ENCODE data around the gene RFPL4A. TPM values are rescaled to one million over a fixed set of nuclear protein-coding genes. Genes with fewer than 3 reads are reported as not detected.
"Not testable (repeated sequence)": the region's sequence is repeated elsewhere in the genome, so short reads cannot be mapped to it uniquely, and the experiment has no call there.

The RFPL4A gene
- total RNA-seq, 1 experiment from 2014 or later: not detected

DNA sequence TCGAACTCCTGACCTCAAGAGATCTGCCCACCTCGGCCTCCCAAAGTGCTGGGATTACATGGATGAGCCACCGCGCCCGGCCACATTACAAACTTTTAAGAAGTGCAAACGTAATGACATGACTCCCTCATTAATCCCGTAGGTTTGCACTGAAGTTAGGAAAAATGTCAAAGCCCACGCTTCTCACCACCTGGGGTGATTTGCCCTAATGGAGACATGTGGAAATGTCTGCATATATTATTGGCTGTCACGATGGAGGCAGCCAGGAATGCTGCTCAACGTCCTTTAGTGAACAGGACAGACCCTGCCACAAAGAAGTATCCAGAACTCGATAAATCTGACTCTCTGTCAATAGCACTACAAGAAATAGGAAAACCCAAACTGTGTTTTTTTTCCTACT lies 41.6 kb upstream of the RFPL4A start:
- Histone ChIP-seq H3K9ac (ENCODE audit: extremely low read depth, insufficient read length, low read length) (no peak overlapping the region), H3K27ac (ENCODE audit: insufficient read length, low read depth, low read length) (no peak overlapping the region), H4K91ac (ENCODE audit: insufficient read length, low read depth, low read length) (no peak overlapping the region), H3K18ac (ENCODE audit: insufficient read length, low read depth, low read length) (no peak overlapping the region), H3K56ac (ENCODE audit: insufficient read length, low read depth, low read length) (no peak overlapping the region), H2AFZ (ENCODE audit: low read length) (no peak overlapping the region), H4K8ac (replicated peaks; ENCODE audit: insufficient read length, low read depth, low read length) (no peak overlapping the region), H3K27me3 (ENCODE audit: insufficient read depth, low read length) (no peaks in the 10 kb centered on the region), H3K4ac (ENCODE audit: low read depth, low read length) (no peak overlapping the region), H3K14ac (ENCODE audit: insufficient read depth, low read length) (no peak overlapping the region), H2BK12ac (ENCODE audit: insufficient read length, low read depth, low read length) (no peak overlapping the region), H3T11ph (ENCODE audit: low read length) (no peak overlapping the region), H4K5ac (ENCODE audit: insufficient read length, low read depth, low read length) (no peak overlapping the region), H3K79me1 (ENCODE audit: insufficient read depth, low read depth, low read length, poor library complexity, severe bottlenecking) (no peaks in the 10 kb centered on the region), H2AK5ac (ENCODE audit: insufficient read length, low read length) (no peak overlapping the region), H2BK20ac (ENCODE audit: low read depth, low read length, poor library complexity, severe bottlenecking) (no peak overlapping the region), H3K4me2 (ENCODE audit: insufficient read depth, insufficient read length, low read length) (no peak overlapping the region), H3K79me2 (ENCODE audit: insufficient read depth, low read length) (no peaks in the 10 kb centered on the region), H3K9me3 (ENCODE audit: control insufficient read depth, low read depth, low read length) (peaks cover 85% of the 10 kb centered on the region), H3K4me1 (ENCODE audit: insufficient read depth, low read length) (no peaks in the 10 kb centered on the region), H2BK120ac (ENCODE audit: low read depth, low read length, poor library complexity, severe bottlenecking) (no peak overlapping the region), H3K23ac (ENCODE audit: insufficient read length, low read depth, low read length) (no peak overlapping the region), H4K20me1 (ENCODE audit: control insufficient read depth, insufficient read depth, insufficient read length) (no peaks in the 10 kb centered on the region), H3K23me2 (ENCODE audit: insufficient read length, low read depth, low read length, poor library complexity, severe bottlenecking) (no peaks in the 10 kb centered on the region), H2BK15ac (ENCODE audit: low read depth, low read length) (no peak overlapping the region), H2BK5ac (ENCODE audit: insufficient read length, low read length) (no peak overlapping the region)
- DNase-seq: no peak
- Mint-ChIP-seq H3K27ac (no peak overlapping the region), H3K4me1 (no peaks in the 10 kb centered on the region), H3K9me3 (peaks cover 89 to 94% of the 10 kb centered on the region in 2 experiments), H3K27me3 (ENCODE audit: low read depth) (peaks cover 10% of the 10 kb centered on the region), H3K4me3 (no peak overlapping the region), H3K36me3 (ENCODE audit: insufficient read depth in 1 of 3, low read depth in 3 of 3) (peaks cover 14 to 40% (median 15%) of the 10 kb centered on the region in 3 experiments)
- TF ChIP-seq, protein P1, sequence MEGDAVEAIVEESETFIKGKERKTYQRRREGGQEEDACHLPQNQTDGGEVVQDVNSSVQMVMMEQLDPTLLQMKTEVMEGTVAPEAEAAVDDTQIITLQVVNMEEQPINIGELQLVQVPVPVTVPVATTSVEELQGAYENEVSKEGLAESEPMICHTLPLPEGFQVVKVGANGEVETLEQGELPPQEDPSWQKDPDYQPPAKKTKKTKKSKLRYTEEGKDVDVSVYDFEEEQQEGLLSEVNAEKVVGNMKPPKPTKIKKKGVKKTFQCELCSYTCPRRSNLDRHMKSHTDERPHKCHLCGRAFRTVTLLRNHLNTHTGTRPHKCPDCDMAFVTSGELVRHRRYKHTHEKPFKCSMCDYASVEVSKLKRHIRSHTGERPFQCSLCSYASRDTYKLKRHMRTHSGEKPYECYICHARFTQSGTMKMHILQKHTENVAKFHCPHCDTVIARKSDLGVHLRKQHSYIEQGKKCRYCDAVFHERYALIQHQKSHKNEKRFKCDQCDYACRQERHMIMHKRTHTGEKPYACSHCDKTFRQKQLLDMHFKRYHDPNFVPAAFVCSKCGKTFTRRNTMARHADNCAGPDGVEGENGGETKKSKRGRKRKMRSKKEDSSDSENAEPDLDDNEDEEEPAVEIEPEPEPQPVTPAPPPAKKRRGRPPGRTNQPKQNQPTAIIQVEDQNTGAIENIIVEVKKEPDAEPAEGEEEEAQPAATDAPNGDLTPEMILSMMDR (conservative IDR thresholded peaks at IDR 0.05): no peak
- WGBS (ENCODE audit: extremely low coverage, insufficient read length, low lambda C conversion rate): no CpG with 5 or more reads among the region's 11 CpGs

DNA sequence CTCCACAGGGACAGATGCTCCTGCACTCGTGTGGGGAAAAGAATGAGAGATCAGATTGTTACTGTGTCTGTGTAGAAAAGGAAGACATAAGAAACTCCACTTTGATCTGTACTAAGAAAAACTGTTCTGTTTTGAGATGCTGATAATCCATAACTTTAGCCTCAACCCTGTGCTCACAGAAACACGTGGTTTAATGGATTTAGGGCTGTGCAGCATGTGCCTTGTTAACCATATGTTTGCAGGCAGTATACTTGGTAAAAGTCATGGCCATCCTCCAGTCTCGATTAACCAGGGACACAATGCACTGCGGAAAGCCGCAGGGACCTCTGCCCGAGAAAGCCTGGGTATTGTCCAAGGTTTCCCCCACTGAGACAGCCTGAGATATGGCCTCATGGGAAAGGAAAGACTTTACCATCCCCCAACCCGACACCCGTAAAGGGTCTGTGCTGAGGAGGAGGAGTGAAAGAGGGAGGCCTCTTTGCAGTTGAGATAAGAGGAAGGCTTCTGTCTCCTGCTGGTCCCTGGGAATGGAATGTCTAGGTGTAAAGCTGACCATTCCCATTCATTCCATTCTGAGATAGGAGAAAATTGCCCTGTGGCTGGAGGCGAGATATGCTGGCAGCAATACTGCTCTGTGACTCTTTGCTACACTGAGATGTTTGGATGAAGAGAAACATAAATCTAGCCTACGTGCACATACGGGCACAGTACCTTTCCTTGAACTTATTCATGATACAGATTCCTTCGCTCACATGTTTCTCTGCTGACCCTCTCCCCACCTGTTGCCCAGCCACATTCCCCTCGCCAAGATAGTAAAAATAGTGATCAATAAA lies 40.8 kb upstream of the RFPL4A start:
- H3K27me3 ChIP-seq (ENCODE audit: insufficient read depth, low read length); H3K27ac ChIP-seq (ENCODE audit: insufficient read length, low read depth, low read length); H2BK20ac ChIP-seq (ENCODE audit: low read depth, low read length, poor library complexity, severe bottlenecking); H3K4me1 Mint-ChIP-seq; H4K20me1 ChIP-seq (ENCODE audit: control insufficient read depth, insufficient read depth, insufficient read length); H3K56ac ChIP-seq (ENCODE audit: insufficient read length, low read depth, low read length); H2BK15ac ChIP-seq (ENCODE audit: low read depth, low read length); H3T11ph ChIP-seq (ENCODE audit: low read length); H3K4me2 ChIP-seq (ENCODE audit: insufficient read depth, insufficient read length, low read length); H3K14ac ChIP-seq (ENCODE audit: insufficient read depth, low read length); H3K79me2 ChIP-seq (ENCODE audit: insufficient read depth, low read length); H3K18ac ChIP-seq (ENCODE audit: insufficient read length, low read depth, low read length); H3K4me3 Mint-ChIP-seq; H3K27me3 Mint-ChIP-seq (ENCODE audit: low read depth); DNase-seq; H4K91ac ChIP-seq (ENCODE audit: insufficient read length, low read depth, low read length); H3K27ac Mint-ChIP-seq; H4K8ac ChIP-seq (replicated peaks; ENCODE audit: insufficient read length, low read depth, low read length); H2AFZ ChIP-seq (ENCODE audit: low read length); H3K4ac ChIP-seq (ENCODE audit: low read depth, low read length); H2BK12ac ChIP-seq (ENCODE audit: insufficient read length, low read depth, low read length); H4K5ac ChIP-seq (ENCODE audit: insufficient read length, low read depth, low read length); H3K4me1 ChIP-seq (ENCODE audit: insufficient read depth, low read length); H3K23ac ChIP-seq (ENCODE audit: insufficient read length, low read depth, low read length); H3K9ac ChIP-seq (ENCODE audit: extremely low read depth, insufficient read length, low read length); H2BK120ac ChIP-seq (ENCODE audit: low read depth, low read length, poor library complexity, severe bottlenecking); H2AK5ac ChIP-seq (ENCODE audit: insufficient read length, low read length); H3K79me1 ChIP-seq (ENCODE audit: insufficient read depth, low read depth, low read length, poor library complexity, severe bottlenecking); H3K23me2 ChIP-seq (ENCODE audit: insufficient read length, low read depth, low read length, poor library complexity, severe bottlenecking); H2BK5ac ChIP-seq (ENCODE audit: insufficient read length, low read length): not testable (repeated sequence)
- WGBS (ENCODE audit: extremely low coverage, insufficient read length, low lambda C conversion rate): no CpG with 5 or more reads among the region's 13 CpGs
- peaks cover 82% of the 10 kb centered on the region for H3K9me3 ChIP-seq (ENCODE audit: control insufficient read depth, low read depth, low read length)
- H3K9me3 Mint-ChIP-seq: peaks cover 91 to 94% of the 10 kb centered on the region in 2 experiments
- H3K36me3 Mint-ChIP-seq (ENCODE audit: insufficient read depth in 1 of 3, low read depth in 3 of 3): peaks cover 6 to 40% (median 11%) of the 10 kb centered on the region in 3 experiments

Data from H9 (cell line).